Neural cell (in vitro differentiated cells): Measurements from ENCODE around the gene NTRK1. TPM values are rescaled to one million over a fixed set of nuclear protein-coding genes. Genes with fewer than 3 reads are reported as not detected.

ENCODE experiments used
- H2AFZ ChIP-seq: fragments of 200-600, 300-800 bp; sonication (generic), shearing (Covaris generic); 2 replicates; pipeline ENCODE4 v1.6.0; 2014; ENCODE audit warnings: low read depth, mild to moderate bottlenecking, antibody characterized with exemption, low read length, moderate library complexity
- H3F3A ChIP-seq: fragments of 200-600 bp; shearing (Covaris generic); 2 replicates; pipeline ENCODE4 v1.6.1; 2016; ENCODE audit warnings: mild to moderate bottlenecking, moderate library complexity, mixed read lengths, antibody characterized with exemption, low read length; ENCODE audit not compliant: insufficient read depth, poor library complexity, severe bottlenecking
- H3K27ac ChIP-seq: fragments of 200-600, 300-800 bp; sonication (generic), shearing (Covaris generic); 2 replicates; pipeline ENCODE4 v1.5.1; 2014; ENCODE audit warnings: mild to moderate bottlenecking, low read length, moderate library complexity
- H3K27me3 ChIP-seq: fragments of 300-800, 200-600 bp; sonication (generic), shearing (Covaris generic); 2 replicates; pipeline ENCODE4 v1.6.0; 2014; ENCODE audit warnings: mild to moderate bottlenecking, low read depth, low read length, moderate library complexity; ENCODE audit not compliant: insufficient read depth
- H3K36me3 ChIP-seq: fragments of 300-800, 200-600 bp; sonication (generic), shearing (Covaris generic); 2 replicates; pipeline ENCODE4 v1.5.1; 2014; ENCODE audit warnings: mild to moderate bottlenecking, antibody characterized with exemption, low read length, moderate library complexity; ENCODE audit not compliant: insufficient read depth
- H3K4me2 ChIP-seq: fragments of 300-800, 200-600 bp; sonication (generic), shearing (Covaris generic); 2 replicates; pipeline ENCODE4 v1.6.0; 2014; ENCODE audit warnings: mild to moderate bottlenecking, low read length
- H3K4me3 ChIP-seq: fragments of 300-800, 200-600 bp; sonication (generic), shearing (Covaris generic); 2 replicates; pipeline ENCODE4 v1.5.1; 2014; ENCODE audit warnings: mild to moderate bottlenecking, low read length, moderate library complexity
- H3K79me2 ChIP-seq: fragments of 200-600 bp; shearing (Covaris generic); replicated peaks from 2 replicates; pipeline ENCODE4 v1.6.0; 2014; ENCODE audit warnings: mild to moderate bottlenecking, low read length, moderate library complexity; ENCODE audit not compliant: insufficient read depth
- H3K9ac ChIP-seq: fragments of 300-800, 200-600 bp; sonication (generic), shearing (Covaris generic); 2 replicates; pipeline ENCODE4 v1.6.1; 2016; ENCODE audit warnings: mild to moderate bottlenecking, low read length, mixed read lengths
- H3K9me2 ChIP-seq: fragments of 200-600 bp; shearing (Covaris generic); 2 replicates; pipeline ENCODE4 v1.6.1; 2016; ENCODE audit warnings: mild to moderate bottlenecking, low read length, mixed read lengths; ENCODE audit not compliant: insufficient read depth
- H3K9me3 ChIP-seq: fragments of 200-600, 300-800 bp; sonication (generic), shearing (Covaris generic); 2 replicates; pipeline ENCODE4 v1.6.1; 2016; ENCODE audit warnings: mild to moderate bottlenecking, mixed run types, low read length, moderate library complexity, mixed read lengths
- H4K20me1 ChIP-seq: fragments of 200-600 bp; shearing (Covaris generic); 2 replicates; pipeline ENCODE4 v1.6.1; 2016; ENCODE audit warnings: mild to moderate bottlenecking, mixed run types; ENCODE audit not compliant: insufficient read depth
- EP300 ChIP-seq: fragments of 450-650 bp; conservative IDR thresholded peaks from 2 replicates; pipeline ENCODE4 v1.6.1; 2014; ENCODE audit warnings: antibody characterized with exemption, mild to moderate bottlenecking, moderate library complexity; ENCODE audit not compliant: poor library complexity, severe bottlenecking
- EZH2 ChIP-seq: fragments of 200-600, 300-800 bp; shearing (Covaris generic), sonication (generic); IDR thresholded peaks from 2 replicates; pipeline ENCODE4 v1.6.1; 2014; ENCODE audit warnings: antibody characterized with exemption, low read length, borderline replicate concordance, mild to moderate bottlenecking; ENCODE audit not compliant: insufficient read depth, poor library complexity, severe bottlenecking
- MXI1 ChIP-seq: fragments of 450-650 bp; conservative IDR thresholded peaks from 2 replicates; pipeline ENCODE4 v1.6.1; 2014; ENCODE audit warnings: antibody characterized with exemption, mild to moderate bottlenecking; ENCODE audit not compliant: poor library complexity, severe bottlenecking
- POLR2AphosphoS5 ChIP-seq: IDR thresholded peaks from 2 replicates; pipeline ENCODE4 v1.6.1; 2012
- RAD21 ChIP-seq: fragments of 450-650 bp; conservative IDR thresholded peaks from 2 replicates; pipeline ENCODE4 v1.6.1; 2014; ENCODE audit warnings: antibody characterized with exemption, mild to moderate bottlenecking, moderate library complexity
- SMC3 ChIP-seq: fragments of 450-650 bp; conservative IDR thresholded peaks from 2 replicates; pipeline ENCODE4 v1.6.1; 2014; ENCODE audit warnings: antibody characterized with exemption, mild to moderate bottlenecking, moderate library complexity; ENCODE audit not compliant: poor library complexity
- TAF1 ChIP-seq: IDR thresholded peaks from 2 replicates; pipeline ENCODE4 v1.6.1; 2012; ENCODE audit warnings: low read depth
- polyA plus RNA-seq: library from polyadenylated mRNA; depleted of rRNA; stranded (reverse); fragments of >200 nt; gene quantifications from 2 replicates; pipeline ENCODE4 v1.2.3, GENCODE V29; 2014
- TF ChIP-seq, protein P1 (sequence below): fragments of 450-650 bp; IDR thresholded peaks from 2 replicates; pipeline ENCODE4 v1.5.1; 2014; ENCODE audit warnings: antibody characterized with exemption, mild to moderate bottlenecking, moderate library complexity; ENCODE audit not compliant: poor library complexity, severe bottlenecking
- TF ChIP-seq, protein P2 (sequence below): IDR thresholded peaks from 2 replicates; pipeline ENCODE4 v1.6.1; 2012; ENCODE audit warnings: borderline replicate concordance

NTRK1 gene
- polyA plus RNA-seq, 1 donor from 2014 or later: 4.9 TPM

DNA sequence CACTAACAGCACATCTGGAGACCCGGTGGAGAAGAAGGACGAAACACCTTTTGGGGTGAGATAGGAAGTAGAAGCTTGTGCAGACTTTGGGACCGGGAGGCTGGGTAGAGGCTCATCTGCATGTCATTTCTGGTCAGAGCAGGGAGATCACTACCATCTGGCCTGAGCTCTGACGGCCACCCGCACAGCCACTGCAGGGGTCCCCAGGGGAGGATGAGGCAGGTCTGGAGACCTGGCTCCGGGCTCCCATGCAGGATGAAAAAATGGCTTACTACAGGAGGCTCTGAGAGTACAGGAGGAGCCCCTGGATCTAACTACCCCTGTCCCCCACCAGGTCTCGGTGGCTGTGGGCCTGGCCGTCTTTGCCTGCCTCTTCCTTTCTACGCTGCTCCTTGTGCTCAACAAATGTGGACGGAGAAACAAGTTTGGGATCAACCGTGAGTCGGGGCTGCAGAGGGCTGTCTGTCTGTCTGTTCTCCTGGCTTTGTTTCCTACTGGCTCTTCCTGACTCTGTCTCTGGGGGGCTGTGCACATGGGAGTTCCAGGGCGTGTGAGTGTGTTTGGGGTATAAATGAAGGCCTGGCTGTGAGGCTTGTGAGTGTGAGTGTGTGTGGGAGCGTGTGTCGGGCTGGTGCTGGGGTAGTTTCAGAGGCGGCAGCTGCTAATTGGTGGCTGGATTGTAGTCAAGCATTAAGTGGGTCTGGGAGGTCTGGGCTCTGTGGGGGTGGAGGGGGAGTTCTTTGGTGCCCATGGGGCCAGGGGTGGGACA, 14.1 kb downstream of the NTRK1 start:
- Histone ChIP-seq H3F3A (no peaks in the 10 kb centered on the region), H3K9me2 (no peaks in the 10 kb centered on the region), H3K4me3 (no peak overlapping the region), H3K4me2 (no peak overlapping the region), H3K27me3 (no peaks in the 10 kb centered on the region), H3K9ac (no peak overlapping the region), H3K27ac (no peak overlapping the region), H4K20me1 (no peaks in the 10 kb centered on the region), H3K79me2 (no peaks in the 10 kb centered on the region), H3K9me3 (no peaks in the 10 kb centered on the region), H2AFZ (no peak overlapping the region), H3K36me3 (no peaks in the 10 kb centered on the region)
- TF ChIP-seq TAF1 (no peak), EP300 (no peak), RAD21 (no peak), SMC3 (no peak), EZH2 (no peak), MXI1 (no peak), POLR2AphosphoS5 (no peak)
- TF ChIP-seq, protein P1, sequence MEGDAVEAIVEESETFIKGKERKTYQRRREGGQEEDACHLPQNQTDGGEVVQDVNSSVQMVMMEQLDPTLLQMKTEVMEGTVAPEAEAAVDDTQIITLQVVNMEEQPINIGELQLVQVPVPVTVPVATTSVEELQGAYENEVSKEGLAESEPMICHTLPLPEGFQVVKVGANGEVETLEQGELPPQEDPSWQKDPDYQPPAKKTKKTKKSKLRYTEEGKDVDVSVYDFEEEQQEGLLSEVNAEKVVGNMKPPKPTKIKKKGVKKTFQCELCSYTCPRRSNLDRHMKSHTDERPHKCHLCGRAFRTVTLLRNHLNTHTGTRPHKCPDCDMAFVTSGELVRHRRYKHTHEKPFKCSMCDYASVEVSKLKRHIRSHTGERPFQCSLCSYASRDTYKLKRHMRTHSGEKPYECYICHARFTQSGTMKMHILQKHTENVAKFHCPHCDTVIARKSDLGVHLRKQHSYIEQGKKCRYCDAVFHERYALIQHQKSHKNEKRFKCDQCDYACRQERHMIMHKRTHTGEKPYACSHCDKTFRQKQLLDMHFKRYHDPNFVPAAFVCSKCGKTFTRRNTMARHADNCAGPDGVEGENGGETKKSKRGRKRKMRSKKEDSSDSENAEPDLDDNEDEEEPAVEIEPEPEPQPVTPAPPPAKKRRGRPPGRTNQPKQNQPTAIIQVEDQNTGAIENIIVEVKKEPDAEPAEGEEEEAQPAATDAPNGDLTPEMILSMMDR: no peak
- TF ChIP-seq, protein P2, sequence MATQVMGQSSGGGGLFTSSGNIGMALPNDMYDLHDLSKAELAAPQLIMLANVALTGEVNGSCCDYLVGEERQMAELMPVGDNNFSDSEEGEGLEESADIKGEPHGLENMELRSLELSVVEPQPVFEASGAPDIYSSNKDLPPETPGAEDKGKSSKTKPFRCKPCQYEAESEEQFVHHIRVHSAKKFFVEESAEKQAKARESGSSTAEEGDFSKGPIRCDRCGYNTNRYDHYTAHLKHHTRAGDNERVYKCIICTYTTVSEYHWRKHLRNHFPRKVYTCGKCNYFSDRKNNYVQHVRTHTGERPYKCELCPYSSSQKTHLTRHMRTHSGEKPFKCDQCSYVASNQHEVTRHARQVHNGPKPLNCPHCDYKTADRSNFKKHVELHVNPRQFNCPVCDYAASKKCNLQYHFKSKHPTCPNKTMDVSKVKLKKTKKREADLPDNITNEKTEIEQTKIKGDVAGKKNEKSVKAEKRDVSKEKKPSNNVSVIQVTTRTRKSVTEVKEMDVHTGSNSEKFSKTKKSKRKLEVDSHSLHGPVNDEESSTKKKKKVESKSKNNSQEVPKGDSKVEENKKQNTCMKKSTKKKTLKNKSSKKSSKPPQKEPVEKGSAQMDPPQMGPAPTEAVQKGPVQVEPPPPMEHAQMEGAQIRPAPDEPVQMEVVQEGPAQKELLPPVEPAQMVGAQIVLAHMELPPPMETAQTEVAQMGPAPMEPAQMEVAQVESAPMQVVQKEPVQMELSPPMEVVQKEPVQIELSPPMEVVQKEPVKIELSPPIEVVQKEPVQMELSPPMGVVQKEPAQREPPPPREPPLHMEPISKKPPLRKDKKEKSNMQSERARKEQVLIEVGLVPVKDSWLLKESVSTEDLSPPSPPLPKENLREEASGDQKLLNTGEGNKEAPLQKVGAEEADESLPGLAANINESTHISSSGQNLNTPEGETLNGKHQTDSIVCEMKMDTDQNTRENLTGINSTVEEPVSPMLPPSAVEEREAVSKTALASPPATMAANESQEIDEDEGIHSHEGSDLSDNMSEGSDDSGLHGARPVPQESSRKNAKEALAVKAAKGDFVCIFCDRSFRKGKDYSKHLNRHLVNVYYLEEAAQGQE: no peak

DNA sequence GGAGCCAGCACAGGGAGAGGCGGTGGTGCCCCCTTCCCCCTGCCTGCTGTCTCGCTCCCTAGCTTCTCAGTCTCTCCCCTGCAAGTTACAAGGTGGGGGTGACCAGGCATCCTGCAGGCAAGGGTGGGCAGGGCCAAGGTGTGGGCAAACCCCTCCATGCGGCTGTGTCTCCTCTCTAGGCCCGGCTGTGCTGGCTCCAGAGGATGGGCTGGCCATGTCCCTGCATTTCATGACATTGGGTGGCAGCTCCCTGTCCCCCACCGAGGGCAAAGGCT, 14.6 kb downstream of the NTRK1 start:
- TF ChIP-seq EZH2: no peak
- TF ChIP-seq, protein P2: no peak
- no peak for TF ChIP-seq POLR2AphosphoS5
- TF ChIP-seq EP300: no peak
- no peak for TF ChIP-seq MXI1
- TF ChIP-seq SMC3: no peak
- TF ChIP-seq, protein P1: no peak
- TF ChIP-seq RAD21: no peak
- TF ChIP-seq TAF1: no peak
- Histone ChIP-seq H3K9me3 (no peaks in the 10 kb centered on the region), H3K4me3 (no peak overlapping the region), H2AFZ (no peak overlapping the region), H3F3A (no peaks in the 10 kb centered on the region), H3K4me2 (no peak overlapping the region), H3K9me2 (no peaks in the 10 kb centered on the region), H3K27ac (no peak overlapping the region), H3K9ac (no peak overlapping the region), H4K20me1 (no peaks in the 10 kb centered on the region), H3K36me3 (no peaks in the 10 kb centered on the region), H3K79me2 (no peaks in the 10 kb centered on the region), H3K27me3 (no peaks in the 10 kb centered on the region)
